GM18502 (cell line): ENCODE data around the gene VWA5B1.

Experiments
- ATAC-seq: cut with Tn5 transposase; IDR thresholded peaks from one replicate; pipeline ENCODE4 v1.9.1; 2021; ENCODE audit warnings: mild to moderate bottlenecking; ENCODE audit not compliant: unreplicated experiment, poor library complexity

Gene VWA5B1

GRCh38 chr1:20381961-20382360 is 91.3 kb downstream of the VWA5B1 start:
- ATAC-seq = no peak

GRCh38 chr1:20382711-20383110 is 92.0 kb downstream of the VWA5B1 start:
- ATAC-seq = no peak

DNA sequence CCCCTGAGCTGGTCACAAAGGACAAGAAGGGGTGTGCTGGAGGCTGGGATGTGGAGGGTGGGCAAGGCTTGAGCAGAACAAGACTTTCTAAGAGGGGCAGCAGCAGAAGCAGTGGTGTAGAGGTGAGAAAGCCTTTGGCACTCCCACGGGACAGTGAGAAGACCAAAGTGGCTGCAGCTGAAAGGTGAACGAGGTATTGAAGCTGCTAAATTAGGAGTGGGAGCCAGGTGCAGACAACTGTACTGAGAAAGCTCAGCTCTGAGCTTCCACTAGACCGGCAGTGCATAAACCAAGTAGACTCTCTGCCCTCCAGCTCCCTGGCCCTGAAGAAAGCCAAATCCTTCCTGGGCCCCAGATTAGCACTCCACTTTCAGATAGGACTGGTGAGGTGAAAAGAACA is 93.0 kb downstream of the VWA5B1 start:
- ATAC-seq = no peak

GRCh38 chr1:20385630-20386029 is 95.0 kb downstream of the VWA5B1 start:
- no peak for ATAC-seq

DNA sequence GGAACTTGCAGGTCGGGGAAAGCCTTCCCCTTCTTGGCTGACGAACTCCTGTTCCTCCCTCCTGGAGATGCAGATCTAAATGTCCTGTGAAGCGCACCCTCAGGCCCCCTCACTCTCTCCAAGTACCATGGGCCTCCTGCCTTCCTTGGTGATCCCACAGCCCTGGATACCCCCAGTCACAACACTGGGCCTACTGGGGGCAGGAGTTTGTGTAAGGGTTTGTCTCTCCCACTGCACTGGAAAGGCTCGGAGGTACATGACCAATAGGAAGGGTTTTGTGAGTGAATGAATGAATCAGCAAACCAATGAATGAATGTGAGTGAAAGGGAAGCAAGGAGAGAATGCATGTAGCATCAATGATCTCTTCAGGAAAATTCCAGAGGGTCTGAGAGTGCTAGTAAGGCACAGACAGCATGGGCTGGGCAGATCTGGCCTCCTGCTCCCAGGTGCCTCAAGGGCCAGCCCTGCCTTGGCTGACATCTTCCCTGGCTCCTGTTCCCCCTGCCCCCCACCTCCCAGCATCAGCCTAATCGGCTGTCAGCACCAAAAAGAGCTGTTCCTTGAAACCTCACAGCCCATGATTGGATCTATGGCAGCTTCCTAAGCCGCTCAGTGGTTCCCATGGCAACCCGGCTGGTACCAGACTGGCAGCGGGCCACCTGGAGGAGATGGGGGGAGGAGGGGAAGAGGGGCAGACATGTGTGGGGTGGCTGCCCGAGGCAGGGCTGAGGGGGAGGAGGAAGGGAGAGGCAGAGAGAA is 95.8 kb downstream of the VWA5B1 start:
- ATAC-seq = no peak

DNA sequence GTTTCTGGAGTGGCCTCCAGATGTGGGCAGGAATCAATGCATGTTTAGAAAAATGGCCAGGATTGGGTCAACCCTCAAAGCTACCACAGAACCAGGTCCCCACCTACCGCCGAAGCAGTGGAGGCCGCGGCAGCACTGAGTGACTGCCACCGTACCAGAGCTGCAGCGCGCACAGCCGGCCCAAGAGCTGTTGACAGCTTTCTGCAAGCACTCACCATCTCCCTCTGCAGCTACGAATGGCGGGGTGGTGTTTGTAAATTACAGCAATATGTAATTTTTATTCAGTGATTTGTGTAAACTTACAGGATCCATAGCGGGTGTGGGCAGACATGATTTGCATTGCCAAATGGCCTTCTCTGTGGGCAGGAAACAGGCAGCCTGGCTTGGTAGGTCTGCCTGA is 98.9 kb downstream of the VWA5B1 start:
- no peak for ATAC-seq

DNA sequence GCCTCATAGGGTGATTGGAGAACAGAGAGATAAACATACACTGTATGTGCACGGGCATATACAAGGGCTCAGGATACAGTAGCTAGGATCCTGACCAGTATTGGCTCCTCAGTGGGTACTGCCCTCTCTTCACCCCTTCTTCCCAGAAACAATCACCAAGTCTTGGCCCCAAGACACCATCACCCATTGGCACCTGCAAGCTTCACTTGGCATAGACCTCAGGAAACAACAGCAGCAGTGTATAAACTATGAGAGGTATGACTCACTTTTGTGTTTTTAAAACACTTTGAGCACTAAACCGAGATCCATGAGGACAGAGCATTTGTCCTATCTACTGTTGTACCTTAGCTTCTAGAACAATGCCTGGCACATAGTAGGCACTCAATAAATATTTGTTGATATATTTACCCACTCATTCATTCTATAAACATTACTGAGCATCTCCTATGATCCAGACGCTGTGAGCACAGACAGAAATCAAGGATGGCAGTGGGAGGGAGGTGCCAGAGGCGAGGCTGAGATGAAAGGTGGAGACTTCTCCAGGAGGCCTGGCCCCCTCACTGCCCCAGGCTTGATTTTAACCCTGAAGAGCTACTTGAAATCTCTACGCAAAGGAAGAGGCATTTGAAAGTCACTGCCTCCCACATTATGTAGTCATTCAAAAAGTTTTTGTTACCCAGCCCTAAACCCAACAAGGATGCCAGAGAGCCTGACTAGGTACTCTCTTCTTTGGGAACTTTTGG is 100.1 kb downstream of the VWA5B1 start:
- ATAC-seq = no peak

GRCh38 chr1:20395255-20395654 is 104.6 kb downstream of the VWA5B1 start:
- no peak for ATAC-seq

- ATAC-seq = no peak
These were observed 108.1 kb downstream of the VWA5B1 start for GRCh38 chr1:20398744-20399143.

GRCh38 chr1:20399196-20399595 is 108.5 kb downstream of the VWA5B1 start:
- no peak for ATAC-seq

GRCh38 chr1:20399606-20400180 is 109.0 kb downstream of the VWA5B1 start:
- no peak for ATAC-seq

DNA sequence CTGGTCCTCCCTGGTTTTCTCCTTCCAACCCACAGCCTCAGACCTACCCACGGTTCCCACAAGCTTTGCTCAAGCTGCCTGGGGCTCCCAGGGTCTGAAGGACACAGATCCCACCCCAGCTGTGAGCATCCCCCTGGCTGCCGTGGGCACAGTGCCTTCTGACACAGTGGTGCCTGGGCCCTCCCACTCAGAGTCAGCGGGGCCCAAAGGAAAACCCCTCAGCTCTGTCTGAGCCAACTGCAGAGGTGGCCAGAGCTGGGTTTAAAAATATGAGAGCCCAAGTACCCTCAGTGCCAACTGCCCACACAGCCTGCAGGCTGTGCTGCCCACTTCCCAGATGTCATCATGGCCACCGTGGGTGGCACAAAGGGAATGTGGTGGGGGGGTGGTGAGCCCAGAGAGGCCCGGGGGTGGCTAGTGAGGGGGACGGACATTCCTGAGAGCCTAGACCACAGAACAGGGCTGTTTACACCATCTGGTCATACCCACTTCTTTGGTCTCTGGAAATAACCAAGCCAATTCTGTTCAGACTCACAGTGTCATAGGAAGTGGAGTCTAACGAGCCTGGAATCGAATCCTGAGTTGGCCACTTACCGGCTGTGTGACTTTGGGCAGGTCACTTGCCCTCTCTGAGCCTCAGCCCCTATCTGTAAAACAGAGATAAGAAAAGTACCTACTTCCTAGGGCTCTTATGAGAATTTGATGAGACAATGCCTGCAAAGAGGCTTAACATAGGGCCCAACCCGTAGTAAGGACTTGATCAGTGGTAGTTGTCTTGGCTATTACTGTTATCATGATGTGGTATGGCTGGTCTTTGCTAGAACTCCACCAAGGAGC is 109.9 kb downstream of the VWA5B1 start:
- no peak for ATAC-seq

- no peak for ATAC-seq
These were observed 110.8 kb downstream of the VWA5B1 start for GRCh38 chr1:20401405-20402010.

- no peak for ATAC-seq
These were observed 112.1 kb downstream of the VWA5B1 start for GRCh38 chr1:20402585-20403422.

DNA sequence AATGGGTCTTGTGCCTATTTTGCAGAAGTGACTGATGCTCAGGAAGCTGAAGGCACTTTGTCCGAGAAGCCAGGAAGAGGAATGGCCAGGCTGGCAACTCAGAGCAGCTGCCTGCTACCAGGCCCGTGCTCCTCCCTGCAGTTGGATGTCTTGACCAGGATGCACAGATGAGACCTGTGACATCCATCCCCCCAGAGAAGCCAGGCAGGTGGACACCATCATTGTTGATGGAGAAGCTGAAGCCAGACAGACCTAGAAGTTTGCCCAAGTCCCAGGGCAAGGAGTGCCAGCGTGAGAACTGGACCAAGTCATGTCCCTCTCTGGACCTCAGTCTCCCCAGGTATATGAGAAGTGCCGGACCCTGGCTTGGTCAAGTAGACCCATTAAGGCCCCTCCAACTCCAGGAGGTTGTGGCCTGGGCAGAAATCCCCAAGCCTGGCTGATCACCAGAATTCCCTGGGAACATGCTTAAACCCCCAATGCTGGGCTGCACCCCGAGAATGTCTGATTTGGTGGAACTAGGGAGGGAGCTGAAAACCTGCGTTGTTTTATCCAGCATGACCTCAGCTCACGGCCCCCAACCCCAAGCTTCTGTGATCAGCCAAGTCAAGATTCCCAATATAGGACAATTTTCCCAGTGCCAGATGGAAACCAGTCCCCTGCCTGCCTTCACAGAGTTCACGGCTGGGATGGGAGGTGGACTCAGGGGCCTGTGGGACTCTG is 112.9 kb downstream of the VWA5B1 start:
- no peak for ATAC-seq

- ATAC-seq = no peak
These were observed 113.8 kb downstream of the VWA5B1 start for GRCh38 chr1:20404466-20404865.
